SKM-1 treated with dmso at 0.1 percent for 144 hours (cell line): ENCODE results near the gene SDC4.

Experiments used
- DNase-seq: peaks from one replicate; lab custom pipeline; 2025; ENCODE audit not compliant: unreplicated experiment; lab: John Stamatoyannopoulos, UW

Gene SDC4, protein sequence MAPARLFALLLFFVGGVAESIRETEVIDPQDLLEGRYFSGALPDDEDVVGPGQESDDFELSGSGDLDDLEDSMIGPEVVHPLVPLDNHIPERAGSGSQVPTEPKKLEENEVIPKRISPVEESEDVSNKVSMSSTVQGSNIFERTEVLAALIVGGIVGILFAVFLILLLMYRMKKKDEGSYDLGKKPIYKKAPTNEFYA

GRCh38 chr20:45347936-45348778 is at the start of gene SDC4:
TSS of gene SDC4 (minus strand) at chr20:45348424. CDS start at chr20:45348384, 40 bp downstream.
- no peak for DNase-seq

- DNase-seq: no peak
Observed at GRCh38 chr20:45395114-45395415, 46.8 kb upstream of the SDC4 start.

DNA sequence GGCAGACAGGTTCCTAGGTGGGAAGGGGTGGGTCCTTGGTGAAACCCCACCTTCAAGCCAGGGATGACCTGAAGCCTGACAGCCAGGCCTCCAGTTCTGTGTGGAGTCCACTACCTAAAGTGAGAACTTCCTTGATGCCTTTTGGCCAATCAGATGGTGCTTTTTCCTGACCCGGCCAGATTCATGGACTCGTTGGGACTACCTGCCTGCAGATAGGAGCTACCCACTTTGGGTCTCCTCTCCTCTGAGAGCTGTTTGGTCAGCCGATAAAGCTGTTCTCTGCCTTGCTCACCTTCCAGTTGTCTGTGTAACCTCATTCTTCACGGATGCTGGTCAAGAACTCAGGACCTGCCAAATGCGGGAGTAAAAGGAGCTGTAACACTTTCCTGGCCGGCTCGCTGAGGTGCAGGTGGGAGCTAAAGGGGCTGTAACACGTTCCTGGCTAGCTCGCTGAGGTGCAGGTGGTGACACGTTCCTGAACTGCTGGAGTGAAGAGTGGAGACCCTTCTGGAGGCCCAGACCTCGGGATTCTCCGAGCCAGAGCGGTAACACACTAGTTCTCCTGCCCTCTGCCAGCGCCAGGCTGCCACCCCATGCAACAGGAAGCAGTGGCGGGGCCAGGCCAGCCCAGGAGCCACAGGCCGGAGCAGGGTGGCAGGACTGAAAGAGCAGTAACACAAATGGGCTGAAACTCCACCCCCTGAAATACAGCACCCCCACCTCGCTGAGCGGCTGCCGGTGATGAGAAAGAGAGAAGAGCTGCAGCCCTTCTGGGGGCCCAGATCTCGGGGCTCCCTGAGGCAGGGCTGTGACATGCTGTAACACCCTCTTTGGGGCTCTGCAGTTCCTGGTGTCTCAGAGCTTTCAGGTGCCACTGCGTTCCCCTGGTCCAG is 46.2 kb upstream of the SDC4 start:
- no peak for DNase-seq

DNA sequence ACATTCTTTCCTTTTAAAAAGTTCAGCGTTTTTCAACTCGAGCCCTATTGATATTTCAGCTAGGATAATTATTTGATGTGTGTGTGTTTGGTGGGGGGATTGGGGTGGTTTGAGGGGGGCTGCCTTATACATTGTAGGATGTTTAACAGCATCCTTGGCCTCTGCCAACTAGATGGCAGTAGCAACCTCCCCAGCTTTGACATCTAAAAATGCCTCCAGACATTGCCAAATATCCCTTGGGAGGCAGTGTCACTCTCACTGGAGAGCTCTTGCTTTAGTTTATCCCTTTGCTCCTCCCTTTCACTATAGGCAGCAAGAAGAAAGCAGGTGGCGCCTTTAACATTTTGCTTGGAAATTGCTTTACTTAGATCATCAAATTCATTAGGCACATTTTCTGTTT is 44.5 kb upstream of the SDC4 start:
- DNase-seq: no peak

- DNase-seq: no peak
Observed at GRCh38 chr20:45391559-45391958, 43.3 kb upstream of the SDC4 start.

- DNase-seq: no peak
Observed at GRCh38 chr20:45390931-45391330, 42.7 kb upstream of the SDC4 start.

DNA sequence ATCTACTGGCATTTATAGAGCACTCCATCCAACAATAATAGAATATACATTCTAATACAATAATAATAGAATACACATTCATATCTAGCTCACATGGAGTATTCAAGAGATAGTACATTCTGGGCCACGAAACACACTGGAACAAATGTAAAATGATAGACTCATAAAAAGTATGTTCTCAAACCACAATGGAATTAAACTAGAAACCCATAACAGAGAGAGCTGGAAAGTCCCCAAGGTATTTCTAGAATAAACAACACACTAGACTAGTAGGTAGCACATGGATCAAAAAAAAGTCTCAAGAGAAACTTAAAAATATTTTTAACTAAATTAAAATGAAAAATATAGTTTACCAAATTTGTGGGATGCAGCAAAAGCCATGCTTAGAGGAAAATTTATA is 39.0 kb upstream of the SDC4 start:
- DNase-seq: no peak

- no peak for DNase-seq
Observed at GRCh38 chr20:45378191-45378590, 30.0 kb upstream of the SDC4 start, which contains the start of gene TP53TG5. TSS of gene TP53TG5 (minus strand) at chr20:45378325. CDS start at chr20:45378236, 89 bp downstream.

- DNase-seq: no peak
Observed at GRCh38 chr20:45377269-45377668, 29.0 kb upstream of the SDC4 start.

DNA sequence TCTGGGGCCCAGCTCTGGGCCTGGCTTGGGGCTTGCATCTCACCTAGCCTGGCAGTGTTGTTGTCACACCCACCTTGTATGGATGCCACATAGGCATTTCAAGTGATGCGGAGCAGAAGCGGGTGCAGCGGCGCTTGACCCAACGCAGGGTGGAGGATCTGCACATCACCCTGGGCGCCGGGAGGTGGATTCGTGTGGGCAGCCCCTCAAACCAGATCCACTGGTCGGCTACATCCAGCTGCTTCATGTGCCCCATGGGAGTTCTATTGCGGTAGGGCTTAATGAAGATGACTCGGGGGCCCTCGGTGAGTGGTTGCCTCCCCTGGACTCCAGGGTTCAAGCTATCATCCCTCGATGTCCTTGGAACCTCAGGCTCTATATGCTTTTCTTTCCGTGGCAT is 26.7 kb upstream of the SDC4 start:
- DNase-seq: no peak

DNA sequence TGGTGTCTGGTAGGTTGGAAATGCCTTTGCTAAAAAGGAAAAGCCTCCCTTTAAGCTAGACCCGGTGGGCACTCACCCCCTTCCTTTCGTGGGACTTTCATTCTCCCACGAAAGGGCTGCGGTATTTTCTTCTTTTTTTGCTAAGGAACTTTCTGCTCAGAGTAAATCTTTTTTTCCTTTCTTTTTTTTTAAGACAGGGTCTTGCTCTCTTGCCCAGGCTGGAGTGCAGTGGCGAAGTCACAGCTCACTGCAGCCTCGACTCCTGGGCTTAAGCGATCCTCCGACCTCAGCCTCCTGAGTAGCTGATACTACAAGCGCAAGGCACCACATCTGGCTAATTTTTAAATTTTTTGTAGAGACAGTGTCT is 25.9 kb upstream of the SDC4 start:
- DNase-seq: no peak

DNA sequence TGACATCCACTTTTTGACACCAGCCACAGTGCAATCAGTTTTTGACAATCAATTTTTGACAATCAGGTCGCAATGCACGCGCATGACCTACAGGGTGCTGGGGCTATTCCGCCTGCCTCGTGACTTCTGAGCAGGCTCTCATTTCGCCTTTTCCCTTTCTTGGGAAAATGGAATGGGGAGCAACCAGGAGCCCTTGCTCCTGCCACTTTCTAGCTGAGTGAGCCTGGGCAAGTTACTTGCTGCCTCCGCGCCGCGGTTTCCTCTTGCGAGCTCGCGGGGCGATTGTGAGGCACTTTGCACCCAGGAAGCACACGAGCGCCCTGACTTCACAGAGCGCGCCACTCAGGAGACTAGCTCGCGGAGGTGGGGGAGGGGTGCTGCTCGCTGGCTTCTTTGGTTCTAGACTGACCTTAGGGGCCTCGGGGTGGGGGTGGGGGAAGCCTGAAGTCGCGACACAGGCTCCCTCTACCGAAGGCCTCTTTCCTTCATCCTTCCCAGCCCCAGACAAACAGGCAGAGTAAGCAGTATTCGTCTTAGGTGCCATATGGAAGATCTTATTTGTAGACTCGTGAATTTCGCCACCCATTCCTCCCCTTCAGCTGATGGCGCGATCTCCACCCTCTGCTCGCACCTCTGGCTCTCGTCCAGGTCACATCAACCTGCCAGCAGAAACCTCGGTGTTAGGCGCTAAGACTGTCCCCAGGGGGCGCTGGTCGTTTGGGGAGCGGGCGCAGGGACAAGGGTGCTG is 25.3 kb upstream of the SDC4 start:
- DNase-seq: peak; percentile 71

DNA sequence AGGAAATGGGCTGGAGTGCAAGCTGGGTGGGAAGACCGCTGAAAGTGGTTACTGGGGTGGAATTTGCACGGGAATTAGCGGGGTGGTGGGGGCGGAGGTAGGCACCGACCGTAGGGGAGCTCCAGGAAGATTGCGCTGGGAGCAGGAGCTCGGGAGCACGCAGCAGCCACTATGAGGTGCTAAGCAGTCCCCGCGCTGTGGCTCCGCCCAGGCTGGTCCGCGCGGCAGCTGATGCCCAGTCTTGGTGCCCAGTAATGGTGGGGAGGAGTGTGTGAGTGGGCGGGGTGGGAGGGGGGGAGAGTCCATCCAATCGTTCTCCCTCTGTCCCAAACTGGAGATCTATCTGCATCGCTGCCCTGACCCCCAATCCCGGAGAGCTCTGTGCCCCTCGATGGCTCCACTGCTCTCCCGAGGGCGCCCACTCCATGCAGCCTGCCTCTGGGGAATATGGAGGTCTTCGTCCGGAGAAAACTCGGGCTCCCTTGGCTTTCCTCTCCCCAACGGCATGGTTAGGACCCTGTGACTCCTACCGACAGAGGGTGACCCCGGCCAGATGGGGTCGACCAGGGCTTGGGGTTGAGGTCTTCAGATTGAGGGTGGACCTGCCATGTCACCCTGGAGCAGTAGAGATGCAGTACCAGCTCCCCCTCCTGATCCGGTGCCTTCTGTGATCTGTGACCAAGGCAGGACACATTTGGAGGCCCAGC is 24.6 kb upstream of the SDC4 start:
- no peak for DNase-seq

DNA sequence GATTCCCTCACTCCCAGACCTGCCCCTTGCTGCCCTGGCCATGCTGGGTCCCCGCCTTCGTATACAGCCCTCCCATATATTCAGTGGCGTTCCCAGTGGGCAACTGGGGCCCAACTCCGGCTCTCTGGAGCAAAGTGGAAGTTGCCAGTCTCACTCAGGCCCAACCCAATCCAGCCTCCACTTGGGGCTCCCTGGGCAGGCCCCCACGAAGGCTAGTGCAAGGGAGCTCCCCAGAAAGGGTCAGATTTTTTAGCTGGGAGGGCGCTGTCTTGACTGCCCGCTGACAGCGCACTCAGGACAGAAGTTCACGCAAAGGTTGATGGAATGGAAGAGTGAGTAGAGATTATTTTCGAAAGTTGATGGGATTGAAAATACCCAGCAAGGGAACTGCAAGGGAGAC is 24.0 kb upstream of the SDC4 start:
- DNase-seq: no peak

- DNase-seq: no peak
Observed at GRCh38 chr20:45370571-45371160, 22.4 kb upstream of the SDC4 start.

GRCh38 chr20:45368221-45368980 is 20.2 kb upstream of the SDC4 start:
- DNase-seq: peak; percentile 91

- DNase-seq: no peak
Observed at GRCh38 chr20:45367126-45367525, 18.9 kb upstream of the SDC4 start.

DNA sequence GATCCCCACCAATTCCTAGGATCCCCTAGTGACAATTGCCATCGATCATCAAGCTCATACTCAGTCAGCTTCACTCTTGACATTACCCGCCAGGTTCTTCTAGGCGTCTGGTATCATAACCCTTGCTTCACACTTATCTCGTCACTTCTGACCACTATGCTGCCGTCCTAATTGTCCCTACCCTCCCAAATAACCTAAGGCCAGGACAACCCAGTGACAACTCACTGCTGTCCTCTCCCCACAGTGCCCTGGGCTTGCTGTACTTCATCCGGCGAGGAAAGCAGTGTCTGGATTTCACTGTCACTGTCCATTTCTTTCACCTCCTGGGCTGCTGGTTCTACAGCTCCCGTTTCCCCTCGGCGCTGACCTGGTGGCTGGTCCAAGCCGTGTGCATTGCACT is 18.4 kb upstream of the SDC4 start:
- DNase-seq: no peak

DNA sequence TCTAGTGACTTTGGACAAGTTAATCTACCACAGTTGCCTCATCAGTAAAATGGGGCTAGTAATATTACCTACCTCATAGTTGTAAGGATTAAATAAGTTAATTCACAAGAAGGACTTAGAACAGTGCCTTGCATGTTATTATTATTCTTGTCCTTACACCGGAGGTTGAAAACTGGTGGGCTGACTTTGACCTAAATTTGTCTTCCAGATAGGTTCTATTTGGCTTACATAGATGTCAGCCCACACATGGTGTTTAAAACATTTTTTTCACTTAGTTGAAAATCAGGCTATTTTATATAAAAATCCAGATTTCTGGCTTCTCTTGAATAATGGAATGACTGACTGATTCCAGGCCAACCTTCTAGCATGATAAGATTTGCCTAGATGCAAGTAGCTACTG is 18.0 kb upstream of the SDC4 start:
- DNase-seq: no peak
